Measurements from ENCODE around the gene ISCU.

GRCh38 chr12:108609537-108610335, 47.3 kb downstream of the ISCU start:
- no peak for TF ChIP-seq POLR2A (IDR thresholded peaks at IDR 0.05; ENCODE audit: low read length)
- TF ChIP-seq GATA1 (IDR thresholded peaks at IDR 0.05; ENCODE audit: low read depth, low read length), result no peak

Data from erythroblast (primary cell).